HepG2 (cell line): ENCODE results near the gene SPINK4. TPM values are rescaled to one million over a fixed set of nuclear protein-coding genes. Genes with fewer than 3 reads are reported as not detected.
A peak's percentile ranks its signal among the peaks of the same experiment; 100 is the strongest.

ENCODE experiments used
- ARID5B ChIP-seq: IDR thresholded peaks from 2 replicates; pipeline ENCODE4 v1.4.0; 2020; ENCODE audit warnings: mild to moderate bottlenecking, missing genetic modification reagents
- CAMTA2 ChIP-seq: sonication (generic); formaldehyde crosslinking; IDR thresholded peaks from 2 replicates; pipeline ENCODE4 v1.4.0; 2020; ENCODE audit warnings: mild to moderate bottlenecking, missing genetic modification reagents, borderline replicate concordance
- DDIT3 ChIP-seq: sonication (generic); formaldehyde crosslinking; IDR thresholded peaks from 2 replicates; pipeline ENCODE4 v1.4.0; 2020; ENCODE audit warnings: mild to moderate bottlenecking, missing genetic modification reagents
- DR1 ChIP-seq: sonication (generic); formaldehyde crosslinking; IDR thresholded peaks from 2 replicates; pipeline ENCODE4 v1.8.0; 2021; ENCODE audit warnings: mild to moderate bottlenecking, missing genetic modification reagents, inconsistent platforms
- PATZ1 ChIP-seq: sonication (generic); formaldehyde crosslinking; IDR thresholded peaks from 2 replicates; pipeline ENCODE4 v1.4.0; 2020; ENCODE audit warnings: missing genetic modification reagents
- THAP9 ChIP-seq: sonication (generic); formaldehyde crosslinking; IDR thresholded peaks from 2 replicates; pipeline ENCODE4; 2020; ENCODE audit warnings: missing genetic modification reagents, mild to moderate bottlenecking, borderline replicate concordance
- ZFAT ChIP-seq: sonication (generic); formaldehyde crosslinking; conservative IDR thresholded peaks from 2 replicates; pipeline ENCODE4 v1.8.1; 2023; ENCODE audit warnings: missing genetic modification reagents, inconsistent platforms
- ZNF101 ChIP-seq: sonication (generic); formaldehyde crosslinking; IDR thresholded peaks from 2 replicates; pipeline ENCODE4 v1.4.0; 2020; ENCODE audit warnings: mild to moderate bottlenecking, low read depth, missing genetic modification reagents, borderline replicate concordance
- ZNF296 ChIP-seq: sonication (generic); formaldehyde crosslinking; conservative IDR thresholded peaks from 2 replicates; pipeline ENCODE4 v1.5.0; 2020; ENCODE audit warnings: mild to moderate bottlenecking, missing genetic modification reagents
- ZNF34 ChIP-seq: sonication (generic); formaldehyde crosslinking; IDR thresholded peaks from 2 replicates; pipeline ENCODE4 v1.4.0; 2020; ENCODE audit warnings: mild to moderate bottlenecking, missing genetic modification reagents, borderline replicate concordance
- ZNF496 ChIP-seq: sonication (generic); formaldehyde crosslinking; IDR thresholded peaks from 2 replicates; pipeline ENCODE4 v1.8.1; 2023; ENCODE audit warnings: mild to moderate bottlenecking, moderate library complexity, missing genetic modification reagents; ENCODE audit not compliant: insufficient replicate concordance
- ZNF501 ChIP-seq: sonication (generic); formaldehyde crosslinking; IDR thresholded peaks from 2 replicates; pipeline ENCODE4 v1.5.1; 2020; ENCODE audit warnings: mild to moderate bottlenecking, moderate library complexity, missing genetic modification reagents
- ZNF607 ChIP-seq: sonication (generic); formaldehyde crosslinking; IDR thresholded peaks from 2 replicates; pipeline ENCODE4 v1.5.1; 2020; ENCODE audit warnings: missing genetic modification reagents, mild to moderate bottlenecking, borderline replicate concordance
- ZNF644 ChIP-seq: IDR thresholded peaks from 2 replicates; pipeline ENCODE4 v1.6.1; 2016; ENCODE audit warnings: low read depth
- polyA plus RNA-seq, 8 experiments: library from polyadenylated mRNA; depleted of rRNA in 3 of 8; stranded (reverse) in 7 of 8; unstranded in 1 of 8; fragments of >200 nt; fragmentation: Illumina TruSeq in 4 of 8; extraction: Trizol in 4 of 8; gene quantifications; 2 replicates each; pipeline versions ENCODE4 v1.2.1 to v1.2.3, GENCODE V29; 2011 to 2016; ENCODE audit warnings: low read depth in 4 of 8, missing spikeins in 1 of 8, mixed read lengths in 1 of 8; ENCODE audit not compliant: insufficient read depth in 1 of 8
- total RNA-seq, 5 experiments: library from RNA; depleted of rRNA; stranded (reverse); fragments of >200 nt; fragmentation: Illumina TruSeq; extraction: Trizol; gene quantifications; 2 replicates each; pipeline ENCODE4 v1.2.3, GENCODE V29; 2016; ENCODE audit warnings: low read depth in 1 of 5

Gene SPINK4
- total and polyA plus RNA-seq, 2 of the 13 experiments (the other 11 are each of a cell fraction or from before 2014, with no cell fraction given) = 0.53 to 3.4 TPM

DNA sequence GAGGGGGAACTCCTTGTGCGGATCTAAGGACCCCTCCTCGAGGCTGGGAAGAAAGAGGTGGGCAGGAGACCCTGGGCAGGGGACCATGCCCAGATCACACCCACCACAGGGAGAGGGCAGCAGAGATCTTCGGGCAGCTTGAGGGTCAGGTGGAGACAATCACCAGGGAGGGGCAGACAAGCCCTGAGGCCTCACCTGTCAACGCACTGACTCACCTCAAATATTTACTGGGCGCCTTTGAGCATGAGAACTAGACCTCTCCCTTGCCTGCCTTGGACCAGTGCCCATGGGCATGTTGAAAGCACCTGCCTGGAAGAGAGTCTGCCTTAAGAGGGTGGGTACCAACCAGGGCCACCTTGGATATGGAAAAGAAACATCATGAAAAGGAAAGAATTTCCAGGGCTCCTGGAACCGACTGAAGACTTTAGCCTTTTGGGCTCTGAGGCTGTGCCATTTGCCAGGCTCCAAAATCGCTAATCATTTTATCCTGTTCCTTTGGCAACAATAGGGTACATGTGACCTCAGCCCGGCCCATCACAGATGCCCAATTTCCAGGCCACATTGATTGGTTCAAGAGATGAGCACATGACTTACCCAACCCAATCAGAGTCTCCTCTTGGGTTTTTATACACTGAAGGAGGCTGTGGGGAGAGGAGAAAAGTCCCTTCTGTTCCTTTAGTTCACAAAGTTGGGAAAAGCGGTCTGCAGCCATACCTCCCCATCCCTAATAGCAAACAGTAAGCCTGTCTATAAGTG, 10.4 kb upstream of the SPINK4 start (continued):
- TF ChIP-seq ZNF607 (CRISPR knock-in tag) (no peak), CAMTA2 (CRISPR knock-in tag) (no peak), THAP9 (CRISPR knock-in tag) (no peak), PATZ1 (CRISPR knock-in tag) (peak; percentile 40; the same call in 1 of the 2 replicates), ZNF101 (CRISPR knock-in tag) (no peak), ZNF496 (no peak), DR1 (CRISPR knock-in tag) (no peak), ZNF501 (CRISPR knock-in tag) (0 out of 2 replicates have a peak, but pooled peaks have one; percentile 29), ZNF644 (CRISPR knock-in tag) (no peak), ZNF34 (CRISPR knock-in tag) (no peak), ARID5B (CRISPR knock-in tag) (no peak; the same call in 1 of the 2 replicates), DDIT3 (no peak), ZNF296 (no peak), ZFAT (CRISPR knock-in tag) (no peak)
